HFF-Myc (cell line): ENCODE data around the gene HELZ2.
"Not testable (repeated sequence)": the region's sequence is repeated elsewhere in the genome, so short reads cannot be mapped to it uniquely, and the experiment has no call there.

Source experiments
- DNase-seq: peaks from one replicate; pipeline ENCODE4 v3.0.0-alpha.2; 2011; ENCODE audit warnings: low read depth; ENCODE audit errors: extremely low read depth
- H3K4me3 ChIP-seq: replicated peaks from 2 replicates; pipeline ENCODE4 v1.5.1; 2011; ENCODE audit warnings: low read depth, mild to moderate bottlenecking, control low read depth, low read length
- TF ChIP-seq, protein P1 (sequence below): IDR thresholded peaks from 2 replicates; pipeline ENCODE4 v1.5.1; 2012; ENCODE audit warnings: mild to moderate bottlenecking, low read depth, low read length, control low read depth; ENCODE audit errors: missing control alignments

The HELZ2 gene

DNA sequence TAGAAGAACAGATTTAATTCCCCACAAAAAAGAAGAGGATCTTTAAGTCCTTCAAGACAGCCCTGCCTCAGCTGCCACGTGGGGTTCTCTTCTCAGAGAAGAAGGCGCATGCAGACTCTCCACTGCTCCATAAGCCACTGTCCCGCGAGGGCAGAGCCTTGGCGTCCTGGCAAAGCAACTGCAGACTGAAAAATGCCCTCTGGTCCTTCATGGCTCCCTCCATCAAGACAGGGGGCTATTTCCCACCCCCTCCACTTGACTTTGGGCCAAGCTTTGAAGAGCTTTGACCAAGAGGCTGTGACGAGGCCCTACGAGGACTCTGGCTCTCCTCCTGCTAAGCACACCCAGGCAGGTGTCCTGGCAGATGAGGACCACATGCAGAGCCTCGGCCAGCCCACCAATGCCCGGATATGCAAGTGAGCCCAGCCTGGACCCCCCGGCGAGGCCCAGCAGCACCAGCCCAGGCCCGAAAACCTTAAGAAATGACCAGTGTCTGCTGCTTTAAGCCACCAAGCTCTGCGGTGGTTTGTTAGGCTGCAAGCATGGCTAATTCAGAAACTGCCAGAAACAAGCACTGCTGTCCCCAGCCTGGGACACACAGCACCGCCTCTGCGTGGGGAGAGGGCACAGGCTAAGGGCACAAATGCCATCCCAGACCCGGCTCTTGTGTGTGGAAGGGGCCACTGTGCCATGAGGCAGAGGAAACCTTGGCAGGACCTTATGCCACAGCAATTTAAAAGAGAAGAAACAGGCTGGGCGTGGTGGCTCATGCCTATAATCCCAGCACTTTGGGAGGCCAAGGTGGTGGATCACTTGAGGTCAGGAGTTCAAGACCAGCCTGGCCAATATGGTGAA is 36.8 kb upstream of the HELZ2 start:
- no peak for DNase-seq
- TF ChIP-seq, protein P1, sequence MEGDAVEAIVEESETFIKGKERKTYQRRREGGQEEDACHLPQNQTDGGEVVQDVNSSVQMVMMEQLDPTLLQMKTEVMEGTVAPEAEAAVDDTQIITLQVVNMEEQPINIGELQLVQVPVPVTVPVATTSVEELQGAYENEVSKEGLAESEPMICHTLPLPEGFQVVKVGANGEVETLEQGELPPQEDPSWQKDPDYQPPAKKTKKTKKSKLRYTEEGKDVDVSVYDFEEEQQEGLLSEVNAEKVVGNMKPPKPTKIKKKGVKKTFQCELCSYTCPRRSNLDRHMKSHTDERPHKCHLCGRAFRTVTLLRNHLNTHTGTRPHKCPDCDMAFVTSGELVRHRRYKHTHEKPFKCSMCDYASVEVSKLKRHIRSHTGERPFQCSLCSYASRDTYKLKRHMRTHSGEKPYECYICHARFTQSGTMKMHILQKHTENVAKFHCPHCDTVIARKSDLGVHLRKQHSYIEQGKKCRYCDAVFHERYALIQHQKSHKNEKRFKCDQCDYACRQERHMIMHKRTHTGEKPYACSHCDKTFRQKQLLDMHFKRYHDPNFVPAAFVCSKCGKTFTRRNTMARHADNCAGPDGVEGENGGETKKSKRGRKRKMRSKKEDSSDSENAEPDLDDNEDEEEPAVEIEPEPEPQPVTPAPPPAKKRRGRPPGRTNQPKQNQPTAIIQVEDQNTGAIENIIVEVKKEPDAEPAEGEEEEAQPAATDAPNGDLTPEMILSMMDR, result no peak
- H3K4me3 ChIP-seq, result no peak overlapping the region

DNA sequence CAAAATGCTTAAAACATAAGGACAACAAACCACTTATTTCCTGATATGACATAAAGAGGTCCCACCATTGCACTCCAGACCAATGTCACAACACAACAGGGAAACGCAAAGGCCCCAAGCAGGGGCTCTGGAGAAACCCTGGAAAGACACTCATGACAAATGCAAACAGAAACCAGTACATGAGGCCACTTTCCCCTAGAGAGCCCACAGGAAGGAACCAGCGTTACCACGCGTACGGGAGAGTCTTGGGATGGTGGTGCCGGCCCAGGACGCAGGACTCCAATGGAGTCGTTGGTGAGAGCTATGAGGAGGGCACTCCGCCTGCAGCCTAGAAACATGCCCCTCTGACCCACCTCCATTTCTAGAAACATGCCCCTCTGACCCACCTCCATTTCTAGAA is 32.6 kb upstream of the HELZ2 start:
- DNase-seq, result no peak
- no peak overlapping the region for H3K4me3 ChIP-seq
- TF ChIP-seq, protein P1, result no peak

DNA sequence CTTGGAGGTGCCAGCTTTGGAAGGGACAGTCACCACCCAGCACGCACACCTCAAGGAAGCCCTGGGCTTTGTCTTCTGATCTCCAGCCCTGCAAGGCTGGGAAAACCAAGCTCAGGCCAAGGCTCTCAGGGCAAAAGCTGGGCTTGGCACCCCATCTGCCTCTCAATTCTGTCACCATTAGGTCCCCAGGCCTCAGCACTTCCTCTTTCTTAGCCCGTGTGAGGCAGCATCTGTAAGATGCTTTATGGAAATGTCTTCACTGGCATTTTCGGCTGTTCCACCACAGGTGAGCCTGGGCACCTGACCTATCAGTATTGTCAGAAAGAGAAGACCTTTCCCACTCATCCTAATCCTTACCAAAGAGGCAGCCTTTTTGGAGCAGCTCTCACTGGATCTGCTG is 28.3 kb upstream of the HELZ2 start:
- H3K4me3 ChIP-seq, result no peak overlapping the region
- no peak for DNase-seq
- TF ChIP-seq, protein P1, result no peak

DNA sequence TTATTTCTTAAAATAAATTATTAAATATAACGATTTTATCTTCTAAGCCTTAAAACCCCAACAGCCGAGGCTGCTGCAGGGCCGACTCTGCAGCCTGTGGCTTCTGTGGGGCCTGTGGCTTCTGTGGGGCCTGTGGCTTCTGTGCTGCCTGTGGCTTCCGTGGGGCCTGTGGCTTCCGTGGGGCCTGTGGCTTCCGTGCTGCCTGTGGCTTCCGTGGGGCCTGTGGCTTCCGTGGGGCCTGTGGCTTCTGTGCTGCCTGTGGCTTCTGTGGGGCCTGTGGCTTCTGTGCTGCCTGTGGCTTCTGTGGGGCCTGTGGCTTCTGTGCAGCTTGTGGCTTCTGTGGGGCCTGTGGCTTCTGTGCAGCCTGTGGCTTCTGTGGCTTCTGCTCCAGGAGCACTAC is 27.6 kb upstream of the HELZ2 start:
- DNase-seq, H3K4me3 ChIP-seq: not testable (repeated sequence)

DNA sequence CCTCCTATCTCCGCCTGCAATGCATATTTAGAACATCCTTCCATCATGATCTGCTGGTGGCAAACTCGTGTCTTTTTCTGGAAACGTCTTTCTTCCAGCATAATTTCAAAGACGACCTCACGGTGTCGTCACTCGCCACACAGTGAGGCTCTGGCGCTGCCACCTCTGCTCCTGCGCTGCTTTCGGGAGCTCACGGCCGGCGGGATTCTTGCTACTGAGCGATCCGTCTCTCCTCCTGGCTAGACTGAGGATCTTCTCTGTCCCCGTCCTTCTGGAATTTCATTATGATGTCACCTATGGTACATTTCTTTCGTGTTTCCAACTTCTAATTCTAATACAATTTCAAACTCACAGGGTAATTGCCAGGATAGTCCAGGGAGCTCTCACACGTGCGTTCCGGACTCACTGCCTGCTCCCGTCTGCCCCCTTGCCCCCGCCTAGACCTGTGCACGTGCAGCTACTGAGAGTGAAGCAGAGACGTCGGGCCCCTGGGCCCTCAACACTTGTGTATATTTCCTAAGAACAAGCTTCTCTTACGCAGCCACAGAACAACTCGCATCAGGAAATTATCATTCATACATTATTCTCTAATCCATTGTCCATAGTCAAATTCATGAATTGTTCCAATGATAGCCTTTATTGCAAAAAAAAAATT is 25.5 kb upstream of the HELZ2 start:
- H3K4me3 ChIP-seq, result no peak overlapping the region
- TF ChIP-seq, protein P1, result no peak
- DNase-seq, result no peak

DNA sequence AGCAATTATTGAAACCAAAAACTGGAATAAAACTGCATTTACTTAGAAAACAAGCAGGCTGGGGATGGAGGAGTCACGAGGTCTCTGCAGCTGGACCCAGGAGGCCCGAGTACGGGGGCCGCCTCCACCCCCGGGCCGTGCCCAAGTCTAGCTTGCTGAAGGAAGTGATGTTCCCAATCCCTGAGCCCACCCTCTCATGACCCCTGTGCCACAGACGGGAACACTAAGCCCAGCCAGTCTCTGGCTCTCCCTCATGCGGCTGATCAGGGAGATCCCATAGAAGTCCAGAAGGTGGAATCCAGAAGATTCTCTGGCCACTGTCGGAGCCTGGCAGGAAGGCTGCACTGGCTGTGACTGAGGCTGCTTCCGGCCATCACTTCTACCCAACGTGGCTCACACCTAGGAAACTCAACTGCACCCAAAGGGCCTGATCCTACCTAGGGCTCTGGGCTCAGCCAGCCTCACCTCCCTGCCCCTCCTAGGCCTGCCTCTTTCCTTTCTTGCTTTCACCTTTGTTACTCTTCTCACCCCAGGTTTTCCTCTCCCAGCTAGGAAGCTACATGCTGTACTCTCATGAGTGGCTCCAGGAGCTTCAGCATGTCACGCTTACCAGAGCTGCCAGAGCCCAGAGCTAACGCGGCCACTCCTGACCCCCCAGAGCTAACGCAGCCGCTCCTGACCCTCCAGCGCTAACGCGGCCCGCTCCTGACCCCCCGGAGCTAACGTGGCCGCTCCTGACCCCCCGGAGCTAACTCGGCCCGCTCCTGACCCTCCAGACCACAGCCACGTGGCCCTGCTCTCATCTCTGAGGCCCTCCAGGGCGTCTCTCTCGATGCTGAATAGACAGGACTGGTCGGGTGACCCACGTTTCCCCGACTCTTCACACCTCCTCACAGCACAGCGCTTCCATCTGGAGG is 24.7 kb upstream of the HELZ2 start:
- TF ChIP-seq, protein P1, result no peak
- no peak overlapping the region for H3K4me3 ChIP-seq
- no peak for DNase-seq
